Renal cortex interstitium (tissue), 11 donors: ENCODE measurements around the gene DDOST. TPM values are rescaled to one million over a fixed set of nuclear protein-coding genes. Genes with fewer than 3 reads are reported as not detected.
"Not testable (repeated sequence)": the region's sequence is repeated elsewhere in the genome, so short reads cannot be mapped to it uniquely, and the experiment has no call there.

ENCODE experiments used
- DNase-seq, 11 donors: peaks; one replicate each; pipeline ENCODE4 v3.0.0-alpha.2; 2013; ENCODE audit warnings: low read depth in 9 of 11, low spot score in 4 of 11; ENCODE audit errors: extremely low read depth in 1 of 11
- polyA plus RNA-seq, 3 donors: library from polyadenylated mRNA; unstranded; fragments of 120-200 nt; gene quantifications; one replicate each; pipeline ENCODE4 v1.2.1, GENCODE V29; 2013; ENCODE audit not compliant: insufficient read length in 3 of 3

Gene DDOST
- polyA plus RNA-seq, 3 donors, result 213 to 238 (median 218) TPM

DNA sequence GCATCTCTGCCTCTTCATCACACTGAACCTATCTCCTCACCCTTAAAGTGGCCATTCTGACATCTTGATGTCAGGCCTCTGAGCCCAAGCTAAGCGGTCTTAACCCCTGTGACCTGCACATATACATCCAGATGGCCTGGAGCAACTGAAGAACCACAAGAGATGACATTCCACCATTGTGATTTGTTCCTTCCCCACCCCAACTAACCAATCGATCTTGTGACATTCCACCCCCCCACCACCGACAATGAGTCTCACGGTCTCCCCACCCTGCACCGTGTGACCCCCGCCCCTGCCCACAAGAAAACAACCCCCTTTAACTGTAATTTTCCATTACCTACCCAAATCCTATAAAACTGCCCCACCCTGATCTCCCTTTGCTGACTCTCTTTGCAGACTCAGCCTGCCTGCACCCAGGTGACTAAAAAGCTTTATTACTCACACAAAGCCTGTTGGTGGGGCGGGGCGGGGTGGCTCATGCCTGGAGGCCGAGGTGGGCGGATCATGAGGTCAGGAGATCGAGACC lies 48.9 kb downstream of the DDOST start:
- DNase-seq, result no peak

- DNase-seq, result no peak
Observed at GRCh38 chr1:20611652-20612051, 49.5 kb downstream of the DDOST start.

DNA sequence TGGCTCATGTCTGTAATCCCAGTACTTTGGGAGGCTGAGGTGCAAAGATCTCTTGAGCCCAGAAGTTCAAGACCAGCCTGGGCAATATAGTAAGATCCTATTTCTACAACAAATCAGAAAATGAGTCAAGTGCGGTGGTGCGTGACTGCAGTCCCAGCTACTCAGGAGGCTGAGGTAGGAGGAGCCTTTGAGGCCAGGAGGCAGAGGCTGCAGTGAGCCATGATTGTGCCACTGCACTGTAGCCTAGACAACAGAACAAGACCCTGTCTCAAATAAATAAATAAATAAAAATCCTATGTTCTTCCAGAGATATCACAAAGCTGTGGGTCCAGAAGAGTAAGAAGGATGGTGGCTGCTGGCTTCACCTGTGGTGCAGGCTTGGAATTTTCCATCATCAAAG lies 50.2 kb downstream of the DDOST start:
- DNase-seq, result no peak

- no peak for DNase-seq
Observed at GRCh38 chr1:20609541-20609940, 51.6 kb downstream of the DDOST start.

DNA sequence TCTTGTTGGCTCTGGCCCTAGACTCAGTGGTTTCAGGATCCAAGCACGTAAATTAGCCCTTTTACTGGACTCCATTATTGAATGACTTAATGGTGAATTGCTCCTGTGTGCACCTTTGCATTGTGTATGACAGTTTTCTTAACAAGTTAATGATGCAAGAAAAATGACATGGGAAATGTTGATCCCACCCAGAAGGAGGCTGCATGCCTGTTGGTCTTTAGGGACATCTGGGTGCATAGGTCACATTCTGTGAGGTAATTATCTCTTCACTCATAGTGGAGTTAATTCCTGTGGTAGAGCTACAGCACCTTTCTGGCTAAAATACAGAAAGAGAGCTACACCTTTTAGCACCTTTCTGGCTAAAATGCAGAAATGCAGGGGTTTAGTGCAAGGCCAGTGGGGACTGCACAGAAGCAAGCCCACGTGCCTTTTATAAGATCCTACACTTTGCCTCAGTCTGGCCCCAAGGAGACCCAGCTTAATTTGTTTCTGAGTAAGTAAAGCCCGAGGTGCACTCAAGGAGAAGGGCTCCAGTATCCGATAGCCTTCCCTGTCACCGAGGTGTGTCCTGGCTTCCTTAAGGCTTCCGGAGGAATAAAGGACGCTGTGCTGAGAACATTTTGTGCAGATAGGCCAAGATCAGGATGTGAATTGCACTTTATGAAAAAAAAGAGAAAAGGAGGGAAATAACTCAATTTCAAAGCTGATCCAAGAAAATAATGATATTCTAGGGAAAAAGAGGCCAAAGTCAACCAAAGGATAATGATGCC lies 54.2 kb downstream of the DDOST start:
- DNase-seq, result not testable (repeated sequence)

DNA sequence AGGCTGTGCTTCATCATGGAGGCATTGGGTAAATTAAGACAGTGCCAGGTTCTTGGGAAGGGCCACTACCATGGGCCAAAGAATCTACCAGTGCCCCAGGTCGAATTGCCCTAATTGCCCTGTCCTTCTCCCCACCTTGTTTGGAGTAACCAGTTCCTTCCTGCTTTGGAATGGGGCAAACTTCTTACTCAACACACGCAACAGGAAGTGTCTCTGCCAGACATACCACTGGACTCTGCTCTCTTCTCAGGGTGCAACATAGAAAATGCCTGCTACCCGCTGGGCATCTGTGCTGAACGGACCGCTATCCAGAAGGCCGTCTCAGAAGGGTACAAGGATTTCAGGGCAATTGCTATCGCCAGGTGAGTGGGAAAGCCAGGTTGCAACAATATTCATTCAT lies 56.5 kb downstream of the DDOST start:
- no peak for DNase-seq

DNA sequence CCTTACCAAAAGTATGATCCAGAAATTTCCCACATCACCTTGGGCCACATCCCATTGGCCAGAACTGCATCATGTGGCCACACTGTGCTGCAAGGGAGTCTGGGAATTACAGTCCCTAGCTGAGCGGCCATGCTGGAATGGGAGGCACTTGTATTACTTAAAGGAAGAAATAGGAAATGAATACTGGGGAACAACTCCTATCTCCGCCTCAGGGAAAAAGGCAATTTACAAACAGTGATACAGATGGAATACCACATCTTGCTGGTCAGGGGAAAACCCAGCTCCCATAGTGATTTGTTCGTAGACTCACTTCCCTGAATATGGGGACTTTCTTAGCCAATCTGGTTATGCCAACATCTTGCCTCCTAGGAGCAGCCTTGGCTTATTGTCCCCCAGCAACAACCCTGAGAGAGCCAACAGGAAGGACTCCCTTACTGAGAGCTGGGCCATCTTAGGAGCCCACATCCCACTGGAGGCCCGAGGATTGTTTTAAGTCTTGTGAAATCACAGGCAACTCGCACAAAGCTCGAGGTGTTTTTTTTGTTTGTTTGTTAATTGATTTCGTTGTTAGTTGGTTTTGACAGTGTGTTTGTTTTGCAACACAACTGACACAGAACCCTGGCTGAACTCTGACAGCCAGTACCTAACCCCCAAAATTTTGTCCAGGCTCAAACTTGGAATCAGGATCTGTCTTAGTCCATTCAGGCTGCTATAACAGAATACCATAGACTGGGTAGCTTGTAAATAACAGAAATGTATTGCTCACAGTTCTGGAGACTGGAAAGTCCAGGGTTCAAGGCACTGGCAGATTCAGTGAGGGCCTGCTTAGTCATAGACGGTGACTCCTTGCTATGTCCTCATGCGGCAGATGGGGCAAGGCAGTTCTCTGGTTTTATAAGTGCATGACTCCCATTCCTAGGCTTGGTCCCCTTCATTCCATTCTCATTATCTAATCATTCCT lies 57.4 kb downstream of the DDOST start:
- no peak for DNase-seq

DNA sequence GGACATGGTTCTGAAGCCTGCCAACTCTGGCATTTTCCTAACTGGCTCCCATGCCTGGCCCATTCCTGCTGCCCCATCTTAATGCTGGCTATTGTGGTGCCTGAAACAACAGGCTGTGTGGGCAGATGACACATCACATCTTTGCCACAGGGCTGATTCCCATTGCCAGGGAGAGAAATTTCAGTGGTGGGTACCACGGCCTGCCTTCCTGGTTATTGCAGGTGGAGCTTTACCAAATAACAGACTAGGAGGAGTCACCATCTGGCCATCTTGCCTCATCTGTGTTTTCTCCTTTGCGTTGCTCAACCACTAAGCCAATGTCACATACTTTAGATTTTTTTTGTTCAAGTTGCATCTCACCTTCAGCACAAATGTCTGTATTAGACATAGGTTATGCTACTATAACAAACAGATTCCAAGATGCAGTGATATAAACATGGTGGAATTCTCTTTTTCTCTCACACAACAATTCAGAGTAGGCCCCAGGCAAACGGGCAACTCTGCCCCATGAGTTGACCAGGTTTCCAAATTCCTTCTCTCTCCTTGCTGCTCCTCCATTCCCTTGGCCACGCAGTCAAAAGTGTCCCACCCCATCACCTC lies 58.2 kb downstream of the DDOST start:
- no peak for DNase-seq

Other genes starting within 250 kb of the DDOST start
- 10 to 100 TPM; 67.5 to 90.2 (median 84.3) TPM for gene CAMK2N1, start 175.2 kb downstream of the DDOST start, polyA plus RNA-seq
- gene MUL1, start 153.2 kb downstream of the DDOST start, polyA plus RNA-seq, result 10 to 100 TPM; 30.4 to 39.7 (median 34.3) TPM
- gene FAM43B, start 108.8 kb downstream of the DDOST start, polyA plus RNA-seq, result 1 to 10 TPM in 2 of 3 donors, under 1 TPM in 1; 0.79 to 2.1 (median 1.6) TPM
- gene CDA, start 72.3 kb downstream of the DDOST start, polyA plus RNA-seq, result 1 to 10 TPM; 4.5 to 6.1 (median 5.7) TPM
- gene PINK1, start 27.9 kb downstream of the DDOST start, polyA plus RNA-seq, result 10 to 100 TPM; 63.7 to 79.6 (median 69.3) TPM
- 1 to 10 TPM; 2.8 to 5.8 (median 3.1) TPM for gene KIF17, start 56.6 kb upstream of the DDOST start, polyA plus RNA-seq
- gene SH2D5, start 71.3 kb upstream of the DDOST start, polyA plus RNA-seq, result 1 to 10 TPM in 2 of 3 donors, under 1 TPM in 1; 0.93 to 1.5 (median 1.4) TPM
- 100 to 1,000 TPM; 278 to 383 (median 294) TPM for gene HP1BP3, start 125.9 kb upstream of the DDOST start, polyA plus RNA-seq